KMS-11 (cell line): ENCODE results near the gene FOXP1.

Experiments
- H2AFZ ChIP-seq: fragments of 200-600 bp; sonication (generic); 2 replicates; pipeline ENCODE4 v1.6.1; 2016; ENCODE audit warnings: antibody characterized with exemption, mixed run types, low read depth
- H3K27ac ChIP-seq: fragments of 200-600 bp; sonication (generic); 2 replicates; pipeline ENCODE4 v1.6.1; 2016; ENCODE audit warnings: mild to moderate bottlenecking, mixed run types
- H3K27me3 ChIP-seq: fragments of 200-600 bp; sonication (generic); 2 replicates; pipeline ENCODE4 v1.6.1; 2017; ENCODE audit warnings: mild to moderate bottlenecking, low read depth, mixed run types, moderate library complexity; ENCODE audit not compliant: insufficient read depth
- H3K36me3 ChIP-seq: fragments of 200-600 bp; sonication (generic); 2 replicates; pipeline ENCODE4 v1.6.1; 2017; ENCODE audit warnings: mild to moderate bottlenecking, mixed run types; ENCODE audit not compliant: insufficient read depth
- H3K4me1 ChIP-seq: fragments of 200-600 bp; sonication (generic); 2 replicates; pipeline ENCODE4 v1.6.1; 2016; ENCODE audit warnings: mild to moderate bottlenecking, low read depth, mixed run types; ENCODE audit not compliant: poor library complexity, severe bottlenecking
- H3K4me2 ChIP-seq: fragments of 200-600 bp; sonication (generic); 2 replicates; pipeline ENCODE4 v1.7.0; 2016; ENCODE audit warnings: mild to moderate bottlenecking, mixed run types
- H3K4me3 ChIP-seq: fragments of 200-600 bp; sonication (generic); IDR thresholded peaks from 2 replicates; pipeline ENCODE4 v1.6.1; 2017; ENCODE audit warnings: low read depth, low read length, mixed read lengths; ENCODE audit not compliant: insufficient read depth
- H3K79me2 ChIP-seq: fragments of 200-600 bp; sonication (generic); 2 replicates; pipeline ENCODE4 v1.6.1; 2016; ENCODE audit warnings: low read depth, mixed run types; ENCODE audit not compliant: insufficient read depth
- H3K9ac ChIP-seq: fragments of 200-600 bp; sonication (generic); 2 replicates; pipeline ENCODE4 v1.6.1; 2016; ENCODE audit warnings: mild to moderate bottlenecking, mixed run types
- H4K20me1 ChIP-seq: fragments of 200-600 bp; sonication (generic); 2 replicates; pipeline ENCODE4 v1.6.1; 2016; ENCODE audit warnings: mild to moderate bottlenecking, mixed run types; ENCODE audit not compliant: insufficient read depth
- TF ChIP-seq, protein P1 (sequence below): fragments of 200-600 bp; sonication (generic); conservative IDR thresholded peaks from 2 replicates; pipeline ENCODE4 v1.6.1; 2017; ENCODE audit warnings: low read depth, mild to moderate bottlenecking, antibody characterized with exemption, low read length, moderate library complexity, mixed read lengths

FOXP1 gene

DNA sequence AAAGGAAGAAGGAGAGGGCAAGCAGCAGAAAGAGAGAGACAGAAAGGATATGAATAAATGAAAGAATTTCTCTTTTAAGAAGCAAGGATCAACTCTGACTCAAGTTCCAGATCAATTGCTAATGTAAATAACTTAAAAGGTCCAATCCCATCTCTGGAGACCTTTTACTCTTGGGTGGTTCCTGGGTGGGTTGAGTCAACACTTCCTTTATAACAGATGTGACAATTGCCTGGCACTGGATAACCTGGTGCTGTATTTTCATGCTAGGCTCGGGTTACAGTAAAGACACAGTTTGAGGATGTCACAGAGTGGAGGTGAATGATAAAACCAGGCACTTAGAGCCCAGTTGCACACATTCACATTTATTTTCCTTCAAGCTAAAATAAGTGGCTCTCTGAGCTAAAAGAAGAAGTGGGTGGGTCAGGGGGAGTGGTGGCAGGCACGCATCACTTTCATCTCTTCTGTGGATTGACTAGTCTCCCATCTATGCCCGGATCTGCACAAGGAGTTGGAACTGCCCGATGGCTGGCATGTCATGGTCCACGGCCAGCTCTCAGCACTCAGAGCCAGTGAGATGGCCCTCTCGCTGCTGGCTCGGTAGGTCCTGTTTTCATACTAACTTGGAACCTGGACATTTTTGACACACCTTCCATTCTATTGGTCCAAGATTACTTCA lies 465.8 kb downstream of the FOXP1 start:
- no peaks in the 10 kb centered on the region for H3K4me1 ChIP-seq
- H3K9ac ChIP-seq: no peak overlapping the region
- H4K20me1 ChIP-seq: no peaks in the 10 kb centered on the region
- H3K36me3 ChIP-seq: no peaks in the 10 kb centered on the region
- no peaks in the 10 kb centered on the region for H3K79me2 ChIP-seq
- H3K27ac ChIP-seq: no peak overlapping the region
- H3K4me3 ChIP-seq: no peak overlapping the region
- no peak overlapping the region for H2AFZ ChIP-seq
- no peaks in the 10 kb centered on the region for H3K27me3 ChIP-seq
- TF ChIP-seq, protein P1, sequence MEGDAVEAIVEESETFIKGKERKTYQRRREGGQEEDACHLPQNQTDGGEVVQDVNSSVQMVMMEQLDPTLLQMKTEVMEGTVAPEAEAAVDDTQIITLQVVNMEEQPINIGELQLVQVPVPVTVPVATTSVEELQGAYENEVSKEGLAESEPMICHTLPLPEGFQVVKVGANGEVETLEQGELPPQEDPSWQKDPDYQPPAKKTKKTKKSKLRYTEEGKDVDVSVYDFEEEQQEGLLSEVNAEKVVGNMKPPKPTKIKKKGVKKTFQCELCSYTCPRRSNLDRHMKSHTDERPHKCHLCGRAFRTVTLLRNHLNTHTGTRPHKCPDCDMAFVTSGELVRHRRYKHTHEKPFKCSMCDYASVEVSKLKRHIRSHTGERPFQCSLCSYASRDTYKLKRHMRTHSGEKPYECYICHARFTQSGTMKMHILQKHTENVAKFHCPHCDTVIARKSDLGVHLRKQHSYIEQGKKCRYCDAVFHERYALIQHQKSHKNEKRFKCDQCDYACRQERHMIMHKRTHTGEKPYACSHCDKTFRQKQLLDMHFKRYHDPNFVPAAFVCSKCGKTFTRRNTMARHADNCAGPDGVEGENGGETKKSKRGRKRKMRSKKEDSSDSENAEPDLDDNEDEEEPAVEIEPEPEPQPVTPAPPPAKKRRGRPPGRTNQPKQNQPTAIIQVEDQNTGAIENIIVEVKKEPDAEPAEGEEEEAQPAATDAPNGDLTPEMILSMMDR: no peak
- no peak overlapping the region for H3K4me2 ChIP-seq

DNA sequence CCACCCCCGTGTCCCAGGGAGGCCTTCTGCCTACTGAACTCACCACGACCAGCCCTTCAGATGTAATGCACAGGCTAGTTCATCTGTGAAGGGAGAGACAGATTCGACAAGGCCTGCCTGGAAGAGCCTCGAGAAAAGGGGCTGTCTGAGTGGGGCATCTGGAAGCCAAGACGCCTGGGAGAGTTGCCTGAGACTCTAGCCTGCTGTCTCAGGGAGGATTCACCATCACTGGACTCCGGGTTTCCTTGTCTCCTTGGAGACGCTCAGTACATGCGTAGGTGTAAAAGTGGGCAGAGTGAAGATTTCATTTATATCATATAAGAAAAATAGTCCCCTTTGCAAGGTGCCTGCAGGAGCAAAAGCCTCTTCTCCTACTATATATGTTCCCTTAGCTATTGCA lies 468.9 kb downstream of the FOXP1 start:
- H3K27me3 ChIP-seq: no peaks in the 10 kb centered on the region
- no peak overlapping the region for H2AFZ ChIP-seq
- TF ChIP-seq, protein P1: no peak
- no peaks in the 10 kb centered on the region for H3K36me3 ChIP-seq
- H4K20me1 ChIP-seq: no peaks in the 10 kb centered on the region
- no peak overlapping the region for H3K27ac ChIP-seq
- no peak overlapping the region for H3K9ac ChIP-seq
- no peak overlapping the region for H3K4me3 ChIP-seq
- peaks cover 8% of the 10 kb centered on the region for H3K4me1 ChIP-seq
- H3K79me2 ChIP-seq: no peaks in the 10 kb centered on the region
- H3K4me2 ChIP-seq: no peak overlapping the region

DNA sequence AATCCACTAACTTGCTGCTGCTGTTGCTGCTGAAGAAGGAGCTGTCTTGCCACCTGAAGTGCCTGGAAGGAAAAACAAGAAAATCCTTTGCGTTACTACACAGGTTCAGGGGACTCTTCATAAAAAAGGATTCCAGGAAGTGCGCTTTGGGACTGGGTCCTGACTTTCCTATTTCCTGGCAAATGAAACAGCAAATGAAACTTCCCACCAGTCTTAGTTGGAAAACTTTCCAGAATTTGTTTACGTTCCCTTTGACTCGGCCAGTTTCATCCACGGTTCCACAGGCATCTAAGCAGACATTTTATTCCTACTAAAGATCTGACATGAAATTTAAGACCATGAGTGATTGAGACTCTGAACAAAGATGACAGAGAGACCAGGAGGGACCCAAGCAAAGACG lies 471.0 kb downstream of the FOXP1 start:
- H2AFZ ChIP-seq: no peak overlapping the region
- no peak overlapping the region for H3K27ac ChIP-seq
- H3K79me2 ChIP-seq: no peaks in the 10 kb centered on the region
- H3K4me2 ChIP-seq: no peak overlapping the region
- H3K27me3 ChIP-seq: no peaks in the 10 kb centered on the region
- no peak overlapping the region for H3K4me3 ChIP-seq
- TF ChIP-seq, protein P1: no peak
- H3K36me3 ChIP-seq: no peaks in the 10 kb centered on the region
- peaks cover 12% of the 10 kb centered on the region for H3K4me1 ChIP-seq
- no peak overlapping the region for H3K9ac ChIP-seq
- no peaks in the 10 kb centered on the region for H4K20me1 ChIP-seq

DNA sequence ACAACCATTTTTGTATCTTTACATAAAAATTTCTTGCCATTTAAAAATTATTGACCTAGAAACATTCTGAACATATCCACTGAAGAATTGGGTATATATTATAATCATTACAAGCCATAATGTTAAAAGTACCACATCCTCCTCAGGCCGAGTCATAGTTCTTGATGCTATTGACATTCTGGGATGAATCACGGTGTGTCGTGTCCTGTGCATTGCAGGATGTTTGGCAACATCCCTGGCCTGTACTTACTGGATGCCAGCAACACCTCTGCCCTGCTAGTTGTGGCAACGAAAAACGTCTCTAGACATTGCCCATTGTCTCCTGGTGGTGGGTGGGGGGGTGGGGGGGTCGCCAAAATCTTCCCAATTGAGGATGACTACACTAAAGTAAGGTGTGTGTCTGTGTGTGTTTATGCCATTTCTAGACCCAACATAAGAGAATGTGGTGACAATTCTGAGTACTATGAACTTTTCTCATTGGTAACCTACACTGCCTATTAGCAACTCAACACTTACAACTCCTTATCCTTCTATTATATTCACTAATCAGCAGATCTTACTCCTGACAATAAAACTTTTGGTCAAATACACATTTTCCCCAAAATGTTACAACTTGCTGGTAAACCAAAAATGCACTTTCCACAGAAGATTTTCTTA lies 471.6 kb downstream of the FOXP1 start:
- Histone ChIP-seq H3K79me2 (no peaks in the 10 kb centered on the region), H3K4me1 (peaks cover 12% of the 10 kb centered on the region), H3K4me2 (no peak overlapping the region), H3K27ac (no peak overlapping the region), H3K4me3 (no peak overlapping the region), H3K27me3 (no peaks in the 10 kb centered on the region), H2AFZ (no peak overlapping the region), H3K36me3 (no peaks in the 10 kb centered on the region), H4K20me1 (no peaks in the 10 kb centered on the region), H3K9ac (no peak overlapping the region)
- TF ChIP-seq, protein P1: no peak
